Ovary (tissue), 3 donors: ENCODE results near the gene SLC39A11.

Experiments
- EP300 ChIP-seq: sonication (generic); formaldehyde crosslinking; IDR thresholded peaks from one replicate; pipeline ENCODE4 v1.6.1; 2017; ENCODE audit warnings: antibody characterized with exemption
- POLR2A ChIP-seq: fragments of 450-650 bp; IDR thresholded peaks from one replicate; pipeline ENCODE4 v1.6.1; 2017; ENCODE audit warnings: antibody characterized with exemption, mild to moderate bottlenecking, moderate library complexity
- TF ChIP-seq, protein P1 (sequence below), 3 donors: fragments of 450-650 bp in 2 of 3; fragments of 200-600 bp in 1 of 3; IDR thresholded peaks; one replicate each; pipeline versions ENCODE4 v1.5.1 to v1.8.0; 2016 to 2022; ENCODE audit warnings: antibody characterized with exemption in 3 of 3, mild to moderate bottlenecking in 1 of 3
- donor health status: DM: no; HTN: no; CAD: no.

DNA sequence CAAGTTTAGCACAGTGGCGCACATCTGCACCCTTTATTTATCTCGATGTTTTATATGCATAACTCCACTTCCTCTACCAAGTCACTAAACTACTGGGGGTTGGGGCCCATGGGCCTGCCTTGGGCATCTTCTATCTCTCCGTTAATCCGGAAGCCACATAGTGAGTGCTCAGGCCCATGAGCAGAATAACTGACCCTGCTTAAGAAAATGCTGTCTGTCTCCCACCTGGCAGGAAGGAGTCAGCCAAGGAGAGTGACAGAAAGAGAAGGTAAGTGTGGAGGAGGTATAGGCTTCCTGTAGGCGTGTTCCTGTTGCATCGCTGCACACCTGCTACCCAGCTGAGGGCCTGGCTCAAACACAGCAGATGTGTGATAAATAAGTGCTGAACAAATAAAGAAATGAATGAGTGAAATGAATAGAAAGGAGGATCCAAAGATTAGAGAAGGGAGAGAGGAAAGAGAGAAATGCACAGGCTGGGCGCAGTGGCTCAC lies 320.1 kb downstream of the SLC39A11 start:
- TF ChIP-seq POLR2A (no peak), EP300 (no peak)
- TF ChIP-seq, protein P1, sequence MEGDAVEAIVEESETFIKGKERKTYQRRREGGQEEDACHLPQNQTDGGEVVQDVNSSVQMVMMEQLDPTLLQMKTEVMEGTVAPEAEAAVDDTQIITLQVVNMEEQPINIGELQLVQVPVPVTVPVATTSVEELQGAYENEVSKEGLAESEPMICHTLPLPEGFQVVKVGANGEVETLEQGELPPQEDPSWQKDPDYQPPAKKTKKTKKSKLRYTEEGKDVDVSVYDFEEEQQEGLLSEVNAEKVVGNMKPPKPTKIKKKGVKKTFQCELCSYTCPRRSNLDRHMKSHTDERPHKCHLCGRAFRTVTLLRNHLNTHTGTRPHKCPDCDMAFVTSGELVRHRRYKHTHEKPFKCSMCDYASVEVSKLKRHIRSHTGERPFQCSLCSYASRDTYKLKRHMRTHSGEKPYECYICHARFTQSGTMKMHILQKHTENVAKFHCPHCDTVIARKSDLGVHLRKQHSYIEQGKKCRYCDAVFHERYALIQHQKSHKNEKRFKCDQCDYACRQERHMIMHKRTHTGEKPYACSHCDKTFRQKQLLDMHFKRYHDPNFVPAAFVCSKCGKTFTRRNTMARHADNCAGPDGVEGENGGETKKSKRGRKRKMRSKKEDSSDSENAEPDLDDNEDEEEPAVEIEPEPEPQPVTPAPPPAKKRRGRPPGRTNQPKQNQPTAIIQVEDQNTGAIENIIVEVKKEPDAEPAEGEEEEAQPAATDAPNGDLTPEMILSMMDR (IDR thresholded peaks at IDR 0.05), result no peak
